Dermis blood vessel endothelial cell (primary cell): ENCODE results near the gene CALU. TPM values are rescaled to one million over a fixed set of nuclear protein-coding genes. Genes with fewer than 3 reads are reported as not detected.
A peak's percentile ranks its signal among the peaks of the same experiment; 100 is the strongest.

Source experiments
- DNase-seq: peaks from one replicate; pipeline ENCODE4 v3.0.0; 2010
- total RNA-seq: library from RNA; depleted of rRNA; stranded (reverse); fragments of >200 nt; gene quantifications from 2 replicates; pipeline ENCODE4 v1.2.3, GENCODE V29; 2014

CALU gene
- total RNA-seq, 1 donor from 2014 or later, result 421 TPM

GRCh38 chr7:128725531-128725930 lies 13.6 kb upstream of the CALU start:
- DNase-seq, result no peak

- DNase-seq, result no peak
These were observed 13.0 kb upstream of the CALU start for GRCh38 chr7:128726059-128726736.

GRCh38 chr7:128726737-128727072 lies 12.5 kb upstream of the CALU start:
- no peak for DNase-seq

GRCh38 chr7:128727239-128727638 lies 11.9 kb upstream of the CALU start:
- no peak for DNase-seq

GRCh38 chr7:128728598-128728997 lies 10.6 kb upstream of the CALU start:
- no peak for DNase-seq

GRCh38 chr7:128729494-128729893 lies 9.7 kb upstream of the CALU start:
- DNase-seq, result no peak

- no peak for DNase-seq
These were observed 8.0 kb upstream of the CALU start for GRCh38 chr7:128731184-128731583.

- no peak for DNase-seq
These were observed 6.5 kb upstream of the CALU start for GRCh38 chr7:128732521-128733277.

- DNase-seq, result no peak
These were observed 5.9 kb upstream of the CALU start for GRCh38 chr7:128733278-128733645.

GRCh38 chr7:128734890-128735289 lies 4.3 kb upstream of the CALU start:
- no peak for DNase-seq

GRCh38 chr7:128735436-128735835 lies 3.7 kb upstream of the CALU start:
- no peak for DNase-seq

- no peak for DNase-seq
These were observed 1.7 kb upstream of the CALU start for GRCh38 chr7:128737441-128737840.

GRCh38 chr7:128737867-128738385 lies 1.2 kb upstream of the CALU start:
- DNase-seq, result peak; percentile 54

GRCh38 chr7:128738570-128739047 lies 550 bp upstream of the CALU start:
- no peak for DNase-seq

GRCh38 chr7:128739990-128740682 lies 977 bp downstream of the CALU start:
- peak; percentile 14 for DNase-seq

- peak; percentile 96 for DNase-seq
These were observed 1.8 kb downstream of the CALU start for GRCh38 chr7:128740996-128741395.

- DNase-seq, result no peak
These were observed 2.3 kb downstream of the CALU start for GRCh38 chr7:128741491-128741890.

- peak; percentile 5 for DNase-seq
These were observed 3.0 kb downstream of the CALU start for GRCh38 chr7:128742206-128742605.

GRCh38 chr7:128743112-128743772 lies 4.1 kb downstream of the CALU start:
- DNase-seq, result no peak

GRCh38 chr7:128744366-128744905 lies 5.3 kb downstream of the CALU start:
- DNase-seq, result no peak

GRCh38 chr7:128745706-128746105 lies 6.5 kb downstream of the CALU start:
- no peak for DNase-seq

GRCh38 chr7:128747327-128748079 lies 8.3 kb downstream of the CALU start:
- no peak for DNase-seq
